Measurements from ENCODE around the gene CABLES2. TPM values are rescaled to one million over a fixed set of nuclear protein-coding genes. Genes with fewer than 3 reads are reported as not detected.

The CABLES2 gene
- total RNA-seq, 4 donors from 2014 or later, result 0.29 to 10.6 (median 2.6) TPM

- Histone ChIP-seq H3K4me3 (no peak overlapping the region), H3K27ac (peak overlapping the region; percentile 61 to 74), H3K4me1 (peaks cover 0 to 32% of the 10 kb centered on the region in 2 donors), H3K9me3 (no peaks in the 10 kb centered on the region), H3K27me3 (no peaks in the 10 kb centered on the region), H3K36me3 (no peaks in the 10 kb centered on the region)
- peak in 1 of 2 donors; percentile 34 for DNase-seq
- TF ChIP-seq CTCF (IDR thresholded peaks at IDR 0.05) (no peak), POLR2A (IDR thresholded peaks at IDR 0.05) (no peak)
- intact Hi-C loops (cut with DNase I; ENCODE audit: low total_unique reads), result no loop called here
Observed at GRCh38 chr20:62360854-62361798, 46.0 kb downstream of the CABLES2 start.

GRCh38 chr20:62359491-62360121, 47.5 kb downstream of the CABLES2 start:
- H3K4me1 ChIP-seq, result peaks cover 7 to 38% of the 10 kb centered on the region in 2 donors
- DNase-seq, result peak in 1 of 2 donors; percentile 75
- H3K4me3 ChIP-seq, result no peak overlapping the region
- H3K27me3 ChIP-seq, result no peaks in the 10 kb centered on the region
- no peaks in the 10 kb centered on the region for H3K36me3 ChIP-seq
- intact Hi-C loops (cut with DNase I; ENCODE audit: low total_unique reads), result no loop called here
- H3K27ac ChIP-seq, result peak overlapping the region; percentile 91 to 92
- no peaks in the 10 kb centered on the region for H3K9me3 ChIP-seq
- TF ChIP-seq CTCF (IDR thresholded peaks at IDR 0.05), result no peak
- no peak for TF ChIP-seq POLR2A (IDR thresholded peaks at IDR 0.05)

- no peak overlapping the region for H3K4me3 ChIP-seq
- H3K4me1 ChIP-seq, result peaks cover 7 to 39% of the 10 kb centered on the region in 2 donors
- DNase-seq, result no peak
- intact Hi-C loops (cut with DNase I; ENCODE audit: low total_unique reads), result no loop called here
- no peaks in the 10 kb centered on the region for H3K27me3 ChIP-seq
- no peaks in the 10 kb centered on the region for H3K36me3 ChIP-seq
- TF ChIP-seq POLR2A (IDR thresholded peaks at IDR 0.05), result no peak
- TF ChIP-seq CTCF (IDR thresholded peaks at IDR 0.05), result no peak
- H3K9me3 ChIP-seq, result no peaks in the 10 kb centered on the region
- H3K27ac ChIP-seq, result peak overlapping the region; percentile 91 to 92
Observed at GRCh38 chr20:62359043-62359490, 48.0 kb downstream of the CABLES2 start.

- H3K9me3 ChIP-seq, result no peaks in the 10 kb centered on the region
Observed at GRCh38 chr20:62358171-62359042, 48.7 kb downstream of the CABLES2 start.

More at GRCh38 chr20:62358171-62359042, 48.7 kb downstream of the CABLES2 start:
- no peak overlapping the region for H3K4me3 ChIP-seq
- no peaks in the 10 kb centered on the region for H3K27me3 ChIP-seq
- peak; percentile 28 to 49 for DNase-seq
- TF ChIP-seq POLR2A (IDR thresholded peaks at IDR 0.05), result no peak
- no peak for TF ChIP-seq CTCF (IDR thresholded peaks at IDR 0.05)
- peaks cover 7 to 38% of the 10 kb centered on the region in 2 donors for H3K4me1 ChIP-seq
- H3K36me3 ChIP-seq, result no peaks in the 10 kb centered on the region
- H3K27ac ChIP-seq, result peak overlapping the region; percentile 91 to 92
- intact Hi-C loops (cut with DNase I; ENCODE audit: low total_unique reads), result no loop called here

All from uterus (tissue), 4 donors.